NT2/D1 (cell line): Measurements from ENCODE around the gene ATG9A.

ENCODE experiments used
- SUZ12 ChIP-seq: IDR thresholded peaks from 2 replicates; pipeline ENCODE4 v1.6.1; 2011; ENCODE audit not compliant: insufficient read length, insufficient read depth; ENCODE audit errors: extremely low read depth
- YY1 ChIP-seq: IDR thresholded peaks from 2 replicates; pipeline ENCODE4 v1.6.1; 2011; ENCODE audit not compliant: insufficient read length, insufficient read depth
- ZNF274 ChIP-seq: IDR thresholded peaks from 2 replicates; pipeline ENCODE4 v1.6.1; 2011; ENCODE audit warnings: mild to moderate bottlenecking, low read depth, low read length

DNA sequence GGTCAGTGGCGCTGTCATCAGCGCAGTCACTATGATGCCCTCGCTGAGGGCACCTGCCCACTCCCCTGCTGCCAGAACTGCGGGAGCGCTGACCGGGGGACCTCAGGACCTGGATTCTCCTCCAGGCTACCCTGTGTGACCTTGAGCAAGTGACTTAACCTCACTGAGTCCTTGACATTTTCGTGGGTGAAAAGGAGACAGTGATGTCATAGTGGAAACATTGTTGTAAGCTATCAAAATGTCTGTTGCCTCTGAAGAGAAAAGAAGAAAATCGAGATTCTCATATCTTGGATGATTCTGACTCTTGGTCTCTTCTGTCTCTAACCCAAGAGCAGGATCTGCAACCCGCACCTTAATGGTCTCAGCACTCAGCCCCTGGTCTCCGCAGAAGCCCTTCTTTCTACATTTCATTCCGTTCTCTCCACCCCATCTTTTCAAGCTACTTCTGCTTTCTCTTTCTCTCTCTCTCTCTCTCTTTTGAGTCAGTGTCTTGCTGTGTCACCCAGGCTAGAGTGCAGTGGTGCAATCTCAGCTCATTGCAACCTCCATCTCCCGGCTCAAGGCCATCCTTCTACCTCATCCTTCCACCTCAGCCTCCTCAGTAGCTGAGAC, 25.3 kb upstream of the ATG9A start:
- TF ChIP-seq YY1, result no peak
- no peak for TF ChIP-seq SUZ12
- no peak for TF ChIP-seq ZNF274
